K562 (cell line): ENCODE measurements around the gene CTSS. TPM values are rescaled to one million over a fixed set of nuclear protein-coding genes. Genes with fewer than 3 reads are reported as not detected.

Experiments
- ETS1 ChIP-seq: conservative IDR thresholded peaks from 2 replicates; pipeline ENCODE4 v1.6.1; 2011; ENCODE audit warnings: low read depth, mild to moderate bottlenecking, low read length; ENCODE audit not compliant: control insufficient read depth
- MTA3 ChIP-seq: fragments of 450-650 bp; formaldehyde crosslinking; IDR thresholded peaks from 2 replicates; pipeline ENCODE4 v1.6.1; 2017; ENCODE audit warnings: mild to moderate bottlenecking, borderline replicate concordance
- polyA plus RNA-seq, 8 experiments: library from polyadenylated mRNA; depleted of rRNA in 4 of 8; stranded (reverse) in 5 of 8; unstranded in 3 of 8; fragments of >200 nt; fragmentation: Nextera tagmentation in 2 of 8; fragmentation: Illumina TruSeq in 1 of 8; extraction: Ambion mirVana in 2 of 8; extraction: Trizol in 1 of 8; gene quantifications; 2 replicates each; pipeline versions ENCODE4 v1.2.1 to v1.2.3, GENCODE V29; 2011 to 2014; ENCODE audit warnings: inconsistent platforms in 1 of 8, missing spikeins in 1 of 8
- total RNA-seq, 7 experiments: library from RNA; depleted of rRNA in 6 of 7; stranded (reverse); fragments of >200 nt in 6 of 7; fragmentation: Illumina TruSeq in 2 of 7; extraction: Trizol in 2 of 7; gene quantifications; 2 replicates each; pipeline versions ENCODE4 v1.2.1 to v1.2.3, GENCODE V29; 2011 to 2021; ENCODE audit warnings: low replicate concordance in 1 of 7
- TF ChIP-seq, protein P1 (sequence below): fragments of 250-450 bp; sonication (Bioruptor Pico); IDR thresholded peaks from 2 replicates; pipeline ENCODE4 v1.8.0; 2022; ENCODE audit warnings: inconsistent platforms, mild to moderate bottlenecking, moderate library complexity, borderline replicate concordance
- TF ChIP-seq, protein P2 (sequence below): fragments of 450-650 bp; IDR thresholded peaks from 2 replicates; pipeline ENCODE4 v1.6.1; 2016; ENCODE audit warnings: mild to moderate bottlenecking, moderate library complexity
- TF ChIP-seq, protein P3 (sequence below), 2 experiments: fragments of 150-350 bp in 1 of 2; IDR thresholded peaks; 2 replicates each; pipeline ENCODE4 v1.6.1; 2012 to 2016; ENCODE audit warnings: low read depth in 2 of 2, low read length in 2 of 2, mild to moderate bottlenecking in 1 of 2, moderate library complexity in 1 of 2

CTSS gene
- total and polyA plus RNA-seq, 9 of the 15 experiments (the other 6 are each of a cell fraction or from before 2014, with no cell fraction given), result 8.6 to 24.9 (median 10.3) TPM

DNA sequence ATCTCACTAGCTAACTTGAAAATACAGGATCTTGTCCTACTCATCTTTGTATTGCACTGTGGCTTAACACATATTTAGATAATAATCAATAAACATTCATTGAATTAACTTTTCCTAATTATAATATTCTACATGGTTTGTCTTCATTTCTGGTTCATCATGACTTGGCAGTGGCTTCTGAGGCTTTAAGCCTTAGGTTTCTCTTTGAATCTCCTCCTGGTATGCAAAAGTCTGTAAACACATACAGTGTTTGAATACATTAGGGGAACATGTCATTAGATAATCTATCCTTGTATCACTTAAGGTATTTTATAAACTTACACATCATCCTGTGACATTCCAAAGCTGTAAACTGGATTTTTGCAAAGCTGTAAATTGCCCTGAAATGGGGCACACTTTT, 21.9 kb upstream of the CTSS start (continued):
- TF ChIP-seq, protein P1, sequence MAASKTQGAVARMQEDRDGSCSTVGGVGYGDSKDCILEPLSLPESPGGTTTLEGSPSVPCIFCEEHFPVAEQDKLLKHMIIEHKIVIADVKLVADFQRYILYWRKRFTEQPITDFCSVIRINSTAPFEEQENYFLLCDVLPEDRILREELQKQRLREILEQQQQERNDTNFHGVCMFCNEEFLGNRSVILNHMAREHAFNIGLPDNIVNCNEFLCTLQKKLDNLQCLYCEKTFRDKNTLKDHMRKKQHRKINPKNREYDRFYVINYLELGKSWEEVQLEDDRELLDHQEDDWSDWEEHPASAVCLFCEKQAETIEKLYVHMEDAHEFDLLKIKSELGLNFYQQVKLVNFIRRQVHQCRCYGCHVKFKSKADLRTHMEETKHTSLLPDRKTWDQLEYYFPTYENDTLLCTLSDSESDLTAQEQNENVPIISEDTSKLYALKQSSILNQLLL (CRISPR knock-in tag), result no peak
- TF ChIP-seq, protein P2, sequence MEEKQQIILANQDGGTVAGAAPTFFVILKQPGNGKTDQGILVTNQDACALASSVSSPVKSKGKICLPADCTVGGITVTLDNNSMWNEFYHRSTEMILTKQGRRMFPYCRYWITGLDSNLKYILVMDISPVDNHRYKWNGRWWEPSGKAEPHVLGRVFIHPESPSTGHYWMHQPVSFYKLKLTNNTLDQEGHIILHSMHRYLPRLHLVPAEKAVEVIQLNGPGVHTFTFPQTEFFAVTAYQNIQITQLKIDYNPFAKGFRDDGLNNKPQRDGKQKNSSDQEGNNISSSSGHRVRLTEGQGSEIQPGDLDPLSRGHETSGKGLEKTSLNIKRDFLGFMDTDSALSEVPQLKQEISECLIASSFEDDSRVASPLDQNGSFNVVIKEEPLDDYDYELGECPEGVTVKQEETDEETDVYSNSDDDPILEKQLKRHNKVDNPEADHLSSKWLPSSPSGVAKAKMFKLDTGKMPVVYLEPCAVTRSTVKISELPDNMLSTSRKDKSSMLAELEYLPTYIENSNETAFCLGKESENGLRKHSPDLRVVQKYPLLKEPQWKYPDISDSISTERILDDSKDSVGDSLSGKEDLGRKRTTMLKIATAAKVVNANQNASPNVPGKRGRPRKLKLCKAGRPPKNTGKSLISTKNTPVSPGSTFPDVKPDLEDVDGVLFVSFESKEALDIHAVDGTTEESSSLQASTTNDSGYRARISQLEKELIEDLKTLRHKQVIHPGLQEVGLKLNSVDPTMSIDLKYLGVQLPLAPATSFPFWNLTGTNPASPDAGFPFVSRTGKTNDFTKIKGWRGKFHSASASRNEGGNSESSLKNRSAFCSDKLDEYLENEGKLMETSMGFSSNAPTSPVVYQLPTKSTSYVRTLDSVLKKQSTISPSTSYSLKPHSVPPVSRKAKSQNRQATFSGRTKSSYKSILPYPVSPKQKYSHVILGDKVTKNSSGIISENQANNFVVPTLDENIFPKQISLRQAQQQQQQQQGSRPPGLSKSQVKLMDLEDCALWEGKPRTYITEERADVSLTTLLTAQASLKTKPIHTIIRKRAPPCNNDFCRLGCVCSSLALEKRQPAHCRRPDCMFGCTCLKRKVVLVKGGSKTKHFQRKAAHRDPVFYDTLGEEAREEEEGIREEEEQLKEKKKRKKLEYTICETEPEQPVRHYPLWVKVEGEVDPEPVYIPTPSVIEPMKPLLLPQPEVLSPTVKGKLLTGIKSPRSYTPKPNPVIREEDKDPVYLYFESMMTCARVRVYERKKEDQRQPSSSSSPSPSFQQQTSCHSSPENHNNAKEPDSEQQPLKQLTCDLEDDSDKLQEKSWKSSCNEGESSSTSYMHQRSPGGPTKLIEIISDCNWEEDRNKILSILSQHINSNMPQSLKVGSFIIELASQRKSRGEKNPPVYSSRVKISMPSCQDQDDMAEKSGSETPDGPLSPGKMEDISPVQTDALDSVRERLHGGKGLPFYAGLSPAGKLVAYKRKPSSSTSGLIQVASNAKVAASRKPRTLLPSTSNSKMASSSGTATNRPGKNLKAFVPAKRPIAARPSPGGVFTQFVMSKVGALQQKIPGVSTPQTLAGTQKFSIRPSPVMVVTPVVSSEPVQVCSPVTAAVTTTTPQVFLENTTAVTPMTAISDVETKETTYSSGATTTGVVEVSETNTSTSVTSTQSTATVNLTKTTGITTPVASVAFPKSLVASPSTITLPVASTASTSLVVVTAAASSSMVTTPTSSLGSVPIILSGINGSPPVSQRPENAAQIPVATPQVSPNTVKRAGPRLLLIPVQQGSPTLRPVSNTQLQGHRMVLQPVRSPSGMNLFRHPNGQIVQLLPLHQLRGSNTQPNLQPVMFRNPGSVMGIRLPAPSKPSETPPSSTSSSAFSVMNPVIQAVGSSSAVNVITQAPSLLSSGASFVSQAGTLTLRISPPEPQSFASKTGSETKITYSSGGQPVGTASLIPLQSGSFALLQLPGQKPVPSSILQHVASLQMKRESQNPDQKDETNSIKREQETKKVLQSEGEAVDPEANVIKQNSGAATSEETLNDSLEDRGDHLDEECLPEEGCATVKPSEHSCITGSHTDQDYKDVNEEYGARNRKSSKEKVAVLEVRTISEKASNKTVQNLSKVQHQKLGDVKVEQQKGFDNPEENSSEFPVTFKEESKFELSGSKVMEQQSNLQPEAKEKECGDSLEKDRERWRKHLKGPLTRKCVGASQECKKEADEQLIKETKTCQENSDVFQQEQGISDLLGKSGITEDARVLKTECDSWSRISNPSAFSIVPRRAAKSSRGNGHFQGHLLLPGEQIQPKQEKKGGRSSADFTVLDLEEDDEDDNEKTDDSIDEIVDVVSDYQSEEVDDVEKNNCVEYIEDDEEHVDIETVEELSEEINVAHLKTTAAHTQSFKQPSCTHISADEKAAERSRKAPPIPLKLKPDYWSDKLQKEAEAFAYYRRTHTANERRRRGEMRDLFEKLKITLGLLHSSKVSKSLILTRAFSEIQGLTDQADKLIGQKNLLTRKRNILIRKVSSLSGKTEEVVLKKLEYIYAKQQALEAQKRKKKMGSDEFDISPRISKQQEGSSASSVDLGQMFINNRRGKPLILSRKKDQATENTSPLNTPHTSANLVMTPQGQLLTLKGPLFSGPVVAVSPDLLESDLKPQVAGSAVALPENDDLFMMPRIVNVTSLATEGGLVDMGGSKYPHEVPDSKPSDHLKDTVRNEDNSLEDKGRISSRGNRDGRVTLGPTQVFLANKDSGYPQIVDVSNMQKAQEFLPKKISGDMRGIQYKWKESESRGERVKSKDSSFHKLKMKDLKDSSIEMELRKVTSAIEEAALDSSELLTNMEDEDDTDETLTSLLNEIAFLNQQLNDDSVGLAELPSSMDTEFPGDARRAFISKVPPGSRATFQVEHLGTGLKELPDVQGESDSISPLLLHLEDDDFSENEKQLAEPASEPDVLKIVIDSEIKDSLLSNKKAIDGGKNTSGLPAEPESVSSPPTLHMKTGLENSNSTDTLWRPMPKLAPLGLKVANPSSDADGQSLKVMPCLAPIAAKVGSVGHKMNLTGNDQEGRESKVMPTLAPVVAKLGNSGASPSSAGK, result no peak
- TF ChIP-seq ETS1, result no peak
- no peak for TF ChIP-seq MTA3
- TF ChIP-seq, protein P3, sequence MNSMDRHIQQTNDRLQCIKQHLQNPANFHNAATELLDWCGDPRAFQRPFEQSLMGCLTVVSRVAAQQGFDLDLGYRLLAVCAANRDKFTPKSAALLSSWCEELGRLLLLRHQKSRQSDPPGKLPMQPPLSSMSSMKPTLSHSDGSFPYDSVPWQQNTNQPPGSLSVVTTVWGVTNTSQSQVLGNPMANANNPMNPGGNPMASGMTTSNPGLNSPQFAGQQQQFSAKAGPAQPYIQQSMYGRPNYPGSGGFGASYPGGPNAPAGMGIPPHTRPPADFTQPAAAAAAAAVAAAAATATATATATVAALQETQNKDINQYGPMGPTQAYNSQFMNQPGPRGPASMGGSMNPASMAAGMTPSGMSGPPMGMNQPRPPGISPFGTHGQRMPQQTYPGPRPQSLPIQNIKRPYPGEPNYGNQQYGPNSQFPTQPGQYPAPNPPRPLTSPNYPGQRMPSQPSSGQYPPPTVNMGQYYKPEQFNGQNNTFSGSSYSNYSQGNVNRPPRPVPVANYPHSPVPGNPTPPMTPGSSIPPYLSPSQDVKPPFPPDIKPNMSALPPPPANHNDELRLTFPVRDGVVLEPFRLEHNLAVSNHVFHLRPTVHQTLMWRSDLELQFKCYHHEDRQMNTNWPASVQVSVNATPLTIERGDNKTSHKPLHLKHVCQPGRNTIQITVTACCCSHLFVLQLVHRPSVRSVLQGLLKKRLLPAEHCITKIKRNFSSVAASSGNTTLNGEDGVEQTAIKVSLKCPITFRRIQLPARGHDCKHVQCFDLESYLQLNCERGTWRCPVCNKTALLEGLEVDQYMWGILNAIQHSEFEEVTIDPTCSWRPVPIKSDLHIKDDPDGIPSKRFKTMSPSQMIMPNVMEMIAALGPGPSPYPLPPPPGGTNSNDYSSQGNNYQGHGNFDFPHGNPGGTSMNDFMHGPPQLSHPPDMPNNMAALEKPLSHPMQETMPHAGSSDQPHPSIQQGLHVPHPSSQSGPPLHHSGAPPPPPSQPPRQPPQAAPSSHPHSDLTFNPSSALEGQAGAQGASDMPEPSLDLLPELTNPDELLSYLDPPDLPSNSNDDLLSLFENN (IDR thresholded peaks at IDR 0.05; ENCODE audit: low read depth in 2 of 2, low read length in 2 of 2), result no peak
